HG03432 (cell line): ENCODE results near the gene RPL18.
A peak's percentile ranks its signal among the peaks of the same experiment; 100 is the strongest.
"Not testable (repeated sequence)": the region's sequence is repeated elsewhere in the genome, so short reads cannot be mapped to it uniquely, and the experiment has no call there.

Experiments
- ATAC-seq: cut with Tn5 transposase; IDR thresholded peaks from one replicate; pipeline ENCODE4 v1.9.1; 2021; ENCODE audit warnings: mild to moderate bottlenecking, moderate library complexity; ENCODE audit not compliant: unreplicated experiment

The RPL18 gene

GRCh38 chr19:48644839-48645619 lies 26.1 kb upstream of the RPL18 start:
- ATAC-seq = no peak

GRCh38 chr19:48644355-48644754 lies 25.4 kb upstream of the RPL18 start:
- no peak for ATAC-seq

GRCh38 chr19:48642862-48643261 lies 23.9 kb upstream of the RPL18 start:
- ATAC-seq = no peak

GRCh38 chr19:48641850-48642249 lies 22.9 kb upstream of the RPL18 start:
- ATAC-seq = no peak

- no peak for ATAC-seq
These were observed 20.8 kb upstream of the RPL18 start for GRCh38 chr19:48639483-48640375.

- no peak for ATAC-seq
These were observed 19.9 kb upstream of the RPL18 start for GRCh38 chr19:48638831-48639381.

- ATAC-seq = peak; percentile 13
These were observed 19.2 kb upstream of the RPL18 start for GRCh38 chr19:48637948-48638830.

- ATAC-seq = peak; percentile 75
These were observed 18.5 kb upstream of the RPL18 start for GRCh38 chr19:48637449-48637947.

GRCh38 chr19:48636859-48637448 lies 18.0 kb upstream of the RPL18 start, which contains the start of gene DBP:
Gene DBP, minus strand, starts transcription at chr19:48637379. Its CDS starts 385 bp downstream, at chr19:48636994.
- peak; percentile 0 for ATAC-seq

- no peak for ATAC-seq
These were observed 17.2 kb upstream of the RPL18 start for GRCh38 chr19:48635966-48636858.

GRCh38 chr19:48635263-48635965 lies 16.4 kb upstream of the RPL18 start:
- ATAC-seq = no peak

GRCh38 chr19:48634424-48635262 lies 15.7 kb upstream of the RPL18 start:
- peak; percentile 28 for ATAC-seq

GRCh38 chr19:48634036-48634342 lies 15.0 kb upstream of the RPL18 start:
- no peak for ATAC-seq

- ATAC-seq = no peak
These were observed 14.4 kb upstream of the RPL18 start for GRCh38 chr19:48633148-48634035.

GRCh38 chr19:48632692-48633147 lies 13.7 kb upstream of the RPL18 start:
- no peak for ATAC-seq

GRCh38 chr19:48632286-48632685 lies 13.3 kb upstream of the RPL18 start:
- not testable (repeated sequence) for ATAC-seq

- no peak for ATAC-seq
These were observed 12.2 kb upstream of the RPL18 start for GRCh38 chr19:48631225-48631624.
